HepG2 (cell line): ENCODE results near the gene FRMD4A. TPM values are rescaled to one million over a fixed set of nuclear protein-coding genes. Genes with fewer than 3 reads are reported as not detected.

ENCODE experiments used
- ATAC-seq: fragments of 200-7000 bp; cut with Tn5 transposase; 3 replicates; pipeline ENCODE4 v1.9.1; 2020; ENCODE audit warnings: mild to moderate bottlenecking, moderate library complexity
- BruUV-seq: library from RNA; stranded (reverse); fragments of 400-500 nt; replicated peaks from 2 replicates; lab custom pipeline; 2021; lab: Mats Ljungman, UMichigan
- CTCF ChIA-PET: fragments of 300-600 bp; formaldehyde crosslinking; extraction: SDS; loops from one replicate; lab custom pipeline; 2021; ENCODE audit warnings: low total read pairs, inconsistent platforms, low intra/inter-chr PET ratio; lab: Yijun Ruan, JAX
- POLR2A ChIA-PET: fragments of 350-600 bp; sonication (Branson Sonifier 250); formaldehyde crosslinking; loops from one replicate; lab custom pipeline; 2020; ENCODE audit warnings: antibody characterized with exemption, inconsistent platforms; lab: Yijun Ruan, JAX
- DNase-seq: peaks from one replicate; pipeline ENCODE4 v3.0.0-alpha.2; 2015; ENCODE audit warnings: low spot score
- FAIRE-seq: peaks from 3 replicates; lab custom pipeline; 2011; peaks lifted over from hg19 to GRCh38; lab: Jason Lieb, UNC
- H2AFZ ChIP-seq: one replicate; pipeline ENCODE4 v1.6.1; 2011; ENCODE audit warnings: low read length, inconsistent platforms
- H3K27ac ChIP-seq: fragments of 300-600 bp; 3 replicates; pipeline ENCODE4 v1.8.0; 2011; ENCODE audit warnings: mixed run types, mild to moderate bottlenecking, mixed read lengths, low read length, inconsistent platforms; ENCODE audit not compliant: insufficient read depth; ENCODE audit errors: extremely low read length
- H3K27me3 ChIP-seq, 2 experiments: fragments of 200-600 bp in 1 of 2; 2 replicates in 1 of 2; 3 replicates in 1 of 2; pipeline versions ENCODE4 v1.6.0 to v1.8.0; 2011; ENCODE audit warnings: low read length in 2 of 2, mild to moderate bottlenecking in 2 of 2, moderate library complexity in 2 of 2, inconsistent platforms in 1 of 2; ENCODE audit not compliant: insufficient read depth in 2 of 2, control insufficient read depth in 1 of 2
- H3K36me3 ChIP-seq, 2 experiments: fragments of 200-600 bp in 1 of 2; replicated peaks in 1 of 2; 2 replicates in 1 of 2; 3 replicates in 1 of 2; pipeline versions ENCODE4 v1.5.1 to v1.8.0; 2011; ENCODE audit warnings: low read length in 2 of 2, inconsistent platforms in 1 of 2; ENCODE audit not compliant: insufficient read depth in 2 of 2, control insufficient read depth in 1 of 2
- H3K4me1 ChIP-seq: 2 replicates; pipeline ENCODE4 v1.5.1; 2012; ENCODE audit warnings: low read length, inconsistent platforms; ENCODE audit not compliant: insufficient read depth
- H3K4me2 ChIP-seq: 2 replicates; pipeline ENCODE4 v1.6.0; 2011; ENCODE audit warnings: low read depth, low read length, inconsistent platforms
- H3K4me3 ChIP-seq, 3 experiments: fragments of 200-600 bp in 1 of 3; sonication (generic), shearing (Covaris generic) in 1 of 3; replicated peaks in 1 of 3; 2 replicates each; pipeline ENCODE4 v1.5.1; 2011 to 2016; ENCODE audit warnings: low read length in 3 of 3, inconsistent platforms in 2 of 3, low read depth in 2 of 3, mild to moderate bottlenecking in 2 of 3, control low read depth in 1 of 3, mixed read lengths in 1 of 3; ENCODE audit not compliant: insufficient read depth in 1 of 3
- H3K79me2 ChIP-seq: one replicate; pipeline ENCODE4 v1.6.1; 2011; ENCODE audit warnings: low read length, inconsistent platforms; ENCODE audit not compliant: insufficient read depth
- H3K9ac ChIP-seq: 2 replicates; pipeline ENCODE4 v1.6.0; 2011; ENCODE audit warnings: mild to moderate bottlenecking, low read depth, low read length, inconsistent platforms; ENCODE audit not compliant: insufficient read depth
- H3K9me3 ChIP-seq: 2 replicates; pipeline ENCODE4 v1.5.1; 2012; ENCODE audit warnings: mild to moderate bottlenecking, low read length
- H4K20me1 ChIP-seq: 2 replicates; pipeline ENCODE4 v1.6.0; 2011; ENCODE audit warnings: inconsistent platforms, mild to moderate bottlenecking, low read length, moderate library complexity; ENCODE audit not compliant: insufficient read depth
- BORCS8-MEF2B ChIP-seq: sonication (generic); formaldehyde crosslinking; IDR thresholded peaks from 2 replicates; pipeline ENCODE4 v1.8.0; 2022; ENCODE audit warnings: mild to moderate bottlenecking, missing genetic modification reagents
- IRF2 ChIP-seq: IDR thresholded peaks from 2 replicates; pipeline ENCODE4 v1.6.1; 2018; ENCODE audit warnings: missing genetic modification reagents, missing compliant biosample characterization
- MAFF ChIP-seq: IDR thresholded peaks from 2 replicates; pipeline ENCODE4 v1.6.1; 2011; ENCODE audit warnings: low read depth, low read length, improper control_type of control experiment
- MAFK ChIP-seq, 2 experiments: IDR thresholded peaks in 1 of 2; conservative IDR thresholded peaks in 1 of 2; 2 replicates each; pipeline ENCODE4 v1.6.1; 2011; ENCODE audit warnings: improper control_type of control experiment in 2 of 2, low read length in 2 of 2
- MYNN ChIP-seq: sonication (generic); formaldehyde crosslinking; IDR thresholded peaks from 2 replicates; pipeline ENCODE4 v1.4.0; 2020; ENCODE audit warnings: mild to moderate bottlenecking, low read depth, missing genetic modification reagents
- NFIC ChIP-seq: IDR thresholded peaks from 2 replicates; pipeline ENCODE4 v1.6.1; 2012; ENCODE audit warnings: mild to moderate bottlenecking, low read length, inconsistent platforms
- SALL2 ChIP-seq: sonication (generic); formaldehyde crosslinking; IDR thresholded peaks from 2 replicates; pipeline ENCODE4 v1.8.1; 2023; ENCODE audit warnings: mild to moderate bottlenecking, missing genetic modification reagents, inconsistent platforms
- SNRNP70 ChIP-seq: fragments of 200-400 bp; formaldehyde crosslinking; IDR thresholded peaks from 2 replicates; pipeline ENCODE4 v1.6.1; 2017; ENCODE audit warnings: mild to moderate bottlenecking, low read depth, low read length, moderate library complexity
- SP4 ChIP-seq: sonication (generic); formaldehyde crosslinking; IDR thresholded peaks from 2 replicates; pipeline ENCODE4 v1.8.1; 2023; ENCODE audit warnings: mild to moderate bottlenecking, missing genetic modification reagents
- TCF7 ChIP-seq: sonication (generic); IDR thresholded peaks from 2 replicates; pipeline ENCODE4 v1.6.1; 2016; ENCODE audit warnings: antibody characterized with exemption, low read depth
- TEAD3 ChIP-seq: optimal IDR thresholded peaks from 2 replicates; pipeline ENCODE3; 2016; ENCODE audit warnings: borderline replicate concordance
- ZBTB14 ChIP-seq: sonication (generic); formaldehyde crosslinking; IDR thresholded peaks from 2 replicates; pipeline ENCODE4 v1.4.0; 2020; ENCODE audit warnings: missing genetic modification reagents
- ZFP36 ChIP-seq: fragments of 150-350 bp; IDR thresholded peaks from 2 replicates; pipeline ENCODE4 v1.6.1; 2018; ENCODE audit warnings: borderline replicate concordance, low read length, low read depth; ENCODE audit not compliant: partially characterized antibody
- ZNF124 ChIP-seq: sonication (generic); formaldehyde crosslinking; IDR thresholded peaks from 2 replicates; pipeline ENCODE4 v1.4.0; 2020; ENCODE audit warnings: missing genetic modification reagents
- ZNF224 ChIP-seq: sonication (generic); formaldehyde crosslinking; IDR thresholded peaks from 2 replicates; pipeline ENCODE4 v1.5.0; 2020; ENCODE audit warnings: mild to moderate bottlenecking, missing genetic modification reagents
- ZNF235 ChIP-seq: sonication (generic); formaldehyde crosslinking; IDR thresholded peaks from 2 replicates; pipeline ENCODE4 v1.8.1; 2023; ENCODE audit warnings: mild to moderate bottlenecking, missing genetic modification reagents, borderline replicate concordance
- ZNF546 ChIP-seq: sonication (generic); formaldehyde crosslinking; conservative IDR thresholded peaks from 2 replicates; pipeline ENCODE4 v1.8.1; 2023; ENCODE audit warnings: mild to moderate bottlenecking, missing genetic modification reagents
- WGBS: methylation state at CpG from one replicate; pipeline ENCODE4 v1.1.6; 2017; ENCODE audit warnings: low lambda C conversion rate; 5-methylcytosine and 5-hydroxymethylcytosine counted together
- in situ Hi-C: cut with HindIII; loops from 2 replicates; pipeline ENCODE4 v1.10.0; 2017; ENCODE audit warnings: low pct_unique_long_range_greater_than_20kb; ENCODE audit not compliant: extremely low pct_ligation_motif_present
- intact Hi-C: fragments of 100-400 bp; cut with micrococcal nuclease; formaldehyde crosslinking; loops from one replicate; pipeline ENCODE4 v1.10.0; 2022; ENCODE audit not compliant: unreplicated experiment
- polyA plus RNA-seq, 8 experiments: library from polyadenylated mRNA; depleted of rRNA in 3 of 8; stranded (reverse) in 7 of 8; unstranded in 1 of 8; fragments of >200 nt; fragmentation: Illumina TruSeq in 4 of 8; extraction: Trizol in 4 of 8; gene quantifications; 2 replicates each; pipeline versions ENCODE4 v1.2.1 to v1.2.3, GENCODE V29; 2011 to 2016; ENCODE audit warnings: low read depth in 4 of 8, missing spikeins in 1 of 8, mixed read lengths in 1 of 8; ENCODE audit not compliant: insufficient read depth in 1 of 8
- total RNA-seq, 5 experiments: library from RNA; depleted of rRNA; stranded (reverse); fragments of >200 nt; fragmentation: Illumina TruSeq; extraction: Trizol; gene quantifications; 2 replicates each; pipeline ENCODE4 v1.2.3, GENCODE V29; 2016; ENCODE audit warnings: low read depth in 1 of 5
- TF ChIP-seq, protein P1 (sequence below): sonication (generic); formaldehyde crosslinking; IDR thresholded peaks from 2 replicates; pipeline ENCODE4 v1.8.0; 2022; ENCODE audit warnings: mild to moderate bottlenecking, missing genetic modification reagents; ENCODE audit not compliant: insufficient replicate concordance

Gene FRMD4A
- total and polyA plus RNA-seq, 2 of the 13 experiments (the other 11 are each of a cell fraction or from before 2014, with no cell fraction given): 0.09 to 0.26 TPM

DNA sequence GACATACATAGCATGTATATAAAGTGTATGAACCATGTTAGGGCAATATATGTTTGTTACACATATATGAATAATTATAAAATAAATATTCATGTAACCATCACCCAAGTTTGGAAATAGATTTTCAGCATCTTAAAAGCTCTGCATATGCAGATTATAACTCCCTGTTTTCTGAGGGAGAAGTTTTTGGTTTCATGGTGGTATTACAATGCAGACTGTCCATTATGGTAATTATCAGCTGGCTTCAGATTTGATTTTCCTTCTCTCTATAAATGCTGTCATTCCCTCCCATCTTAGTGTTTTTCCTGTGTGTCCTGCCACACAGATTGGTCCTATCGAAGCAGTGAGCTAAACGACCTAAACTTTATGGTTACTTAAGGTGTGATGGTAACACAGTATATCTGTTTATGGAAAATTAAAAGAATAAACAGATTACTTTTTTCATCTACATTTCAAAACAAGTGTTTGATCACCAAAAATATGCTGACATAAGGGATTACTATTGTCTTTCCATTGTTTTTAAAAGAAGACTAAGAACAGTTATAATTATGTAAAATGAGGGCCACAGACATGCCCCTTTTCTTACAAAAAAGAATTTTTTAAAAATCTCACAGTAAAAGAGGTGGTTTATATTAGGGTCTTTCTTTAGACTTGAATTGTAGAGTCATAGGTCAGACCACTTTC is 726.2 kb downstream of the FRMD4A start:
- Histone ChIP-seq H3K27me3 (no peaks in the 10 kb centered on the region), H3K79me2 (no peaks in the 10 kb centered on the region), H3K9ac (no peak overlapping the region), H4K20me1 (no peaks in the 10 kb centered on the region), H3K9me3 (no peaks in the 10 kb centered on the region), H2AFZ (no peak overlapping the region), H3K27ac (no peak overlapping the region), H3K4me2 (no peak overlapping the region), H3K36me3 (peaks cover 5 to 16% of the 10 kb centered on the region in 2 experiments; a peak in 2 of 5 replicates), H3K4me3 (no peak overlapping the region), H3K4me1 (no peaks in the 10 kb centered on the region)
- WGBS: 85% methylated on average over 2 of the region's 2 CpGs
- BruUV-seq: no TSS peak
- POLR2A ChIA-PET: no interaction called here
- no peak for ATAC-seq
- TF ChIP-seq SP4 (CRISPR knock-in tag): no peak
- TF ChIP-seq MAFK (conservative IDR thresholded peaks at IDR 0.05 in 1 of 2, IDR thresholded peaks at IDR 0.05 in 1 of 2; ENCODE audit: low read length in 2 of 2): peak; percentile 91 to 97
- no peak for TF ChIP-seq TEAD3
- no peak for TF ChIP-seq SNRNP70
- TF ChIP-seq BORCS8-MEF2B: no peak
- peak; percentile 94 for TF ChIP-seq MAFF
- FAIRE-seq: no peak
- intact Hi-C loops: no loop called here
- CTCF ChIA-PET: no interaction called here
- DNase-seq: no peak
- in situ Hi-C loops: no loop called here

GRCh38 chr10:13597909-13598308 is 732.8 kb downstream of the FRMD4A start:
- peaks cover 2 to 11% of the 10 kb centered on the region in 2 experiments; a peak in 4 of 5 replicates for H3K36me3 ChIP-seq
- no peak overlapping the region for H3K4me3 ChIP-seq
- in situ Hi-C loops (no loop called here), intact Hi-C loops (no loop called here)
- no peaks in the 10 kb centered on the region for H3K27me3 ChIP-seq
- no peaks in the 10 kb centered on the region for H3K4me1 ChIP-seq
- H4K20me1 ChIP-seq: no peaks in the 10 kb centered on the region
- CTCF ChIA-PET: no interaction called here
- H3K4me2 ChIP-seq: no peak overlapping the region
- H3K27ac ChIP-seq: no peak overlapping the region
- H3K9ac ChIP-seq: no peak overlapping the region
- H2AFZ ChIP-seq: no peak overlapping the region
- DNase-seq: no peak
- WGBS: 79% methylated on average over 5 of the region's 5 CpGs
- no peaks in the 10 kb centered on the region for H3K79me2 ChIP-seq
- POLR2A ChIA-PET: no interaction called here
- no peak for FAIRE-seq
- no peak for ATAC-seq
- BruUV-seq: no TSS peak
- H3K9me3 ChIP-seq: no peaks in the 10 kb centered on the region
- TF ChIP-seq SALL2 (no peak), ZNF546 (no peak), ZNF235 (CRISPR knock-in tag) (no peak), NFIC (no peak), MAFK (conservative IDR thresholded peaks at IDR 0.05 in 1 of 2, IDR thresholded peaks at IDR 0.05 in 1 of 2; ENCODE audit: low read length in 2 of 2) (no peak), MYNN (no peak), ZBTB14 (no peak), ZNF224 (CRISPR knock-in tag) (no peak), IRF2 (CRISPR knock-in tag) (no peak), ZNF124 (CRISPR knock-in tag) (no peak), TCF7 (no peak), ZFP36 (no peak)
- TF ChIP-seq, protein P1, sequence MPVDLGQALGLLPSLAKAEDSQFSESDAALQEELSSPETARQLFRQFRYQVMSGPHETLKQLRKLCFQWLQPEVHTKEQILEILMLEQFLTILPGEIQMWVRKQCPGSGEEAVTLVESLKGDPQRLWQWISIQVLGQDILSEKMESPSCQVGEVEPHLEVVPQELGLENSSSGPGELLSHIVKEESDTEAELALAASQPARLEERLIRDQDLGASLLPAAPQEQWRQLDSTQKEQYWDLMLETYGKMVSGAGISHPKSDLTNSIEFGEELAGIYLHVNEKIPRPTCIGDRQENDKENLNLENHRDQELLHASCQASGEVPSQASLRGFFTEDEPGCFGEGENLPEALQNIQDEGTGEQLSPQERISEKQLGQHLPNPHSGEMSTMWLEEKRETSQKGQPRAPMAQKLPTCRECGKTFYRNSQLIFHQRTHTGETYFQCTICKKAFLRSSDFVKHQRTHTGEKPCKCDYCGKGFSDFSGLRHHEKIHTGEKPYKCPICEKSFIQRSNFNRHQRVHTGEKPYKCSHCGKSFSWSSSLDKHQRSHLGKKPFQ (CRISPR knock-in tag): no peak
